HepG2 (cell line): ENCODE results near the gene NPDC1. TPM values are rescaled to one million over a fixed set of nuclear protein-coding genes. Genes with fewer than 3 reads are reported as not detected.

Source experiments
- ARNT ChIP-seq: fragments of 450-650 bp; IDR thresholded peaks from 2 replicates; pipeline ENCODE4 v1.6.1; 2017
- CENPT ChIP-seq: sonication (generic); formaldehyde crosslinking; IDR thresholded peaks from 2 replicates; pipeline ENCODE4 v1.8.0; 2022; ENCODE audit warnings: low read depth, mild to moderate bottlenecking, moderate library complexity, missing genetic modification reagents
- ELF3 ChIP-seq: IDR thresholded peaks from 2 replicates; pipeline ENCODE4 v1.6.1; 2016; ENCODE audit warnings: missing genetic modification reagents, missing compliant biosample characterization
- FOXA3 ChIP-seq: IDR thresholded peaks from 2 replicates; pipeline ENCODE4 v1.6.1; 2016; ENCODE audit warnings: missing genetic modification reagents, missing compliant biosample characterization
- HOXA5 ChIP-seq: sonication (generic); formaldehyde crosslinking; IDR thresholded peaks from 2 replicates; pipeline ENCODE4 v1.4.0; 2020; ENCODE audit warnings: missing genetic modification reagents
- MXI1 ChIP-seq: IDR thresholded peaks from 3 replicates; pipeline ENCODE4 v1.6.1; 2012; ENCODE audit warnings: low read depth, low read length, inconsistent platforms, borderline replicate concordance
- MZF1 ChIP-seq: sonication (generic); formaldehyde crosslinking; IDR thresholded peaks from 2 replicates; pipeline ENCODE4 v1.8.1; 2023; ENCODE audit warnings: mild to moderate bottlenecking, missing genetic modification reagents, borderline replicate concordance
- PHF20 ChIP-seq: sonication (generic); formaldehyde crosslinking; IDR thresholded peaks from 2 replicates; pipeline ENCODE4 v1.5.0; 2020; ENCODE audit warnings: mild to moderate bottlenecking, missing genetic modification reagents
- POLR2AphosphoS5 ChIP-seq: IDR thresholded peaks from 2 replicates; pipeline ENCODE4 v1.6.1; 2012; ENCODE audit warnings: low read depth, low read length
- RBFOX2 ChIP-seq: fragments of 200-400 bp; formaldehyde crosslinking; IDR thresholded peaks from 2 replicates; pipeline ENCODE4 v1.6.1; 2017; ENCODE audit warnings: low read depth, mild to moderate bottlenecking, low read length
- SAP130 ChIP-seq: IDR thresholded peaks from 2 replicates; pipeline ENCODE4 v1.6.1; 2016; ENCODE audit warnings: low read depth
- SCMH1 ChIP-seq: sonication (generic); formaldehyde crosslinking; IDR thresholded peaks from 2 replicates; pipeline ENCODE4 v1.9.0; 2021; ENCODE audit warnings: missing genetic modification reagents, mild to moderate bottlenecking, borderline replicate concordance
- SP5 ChIP-seq: IDR thresholded peaks from 2 replicates; pipeline ENCODE4 v1.6.1; 2016; ENCODE audit warnings: low read depth, borderline replicate concordance
- TBL1XR1 ChIP-seq: fragments of 150-350 bp; IDR thresholded peaks from 2 replicates; pipeline ENCODE4 v1.6.1; 2014; ENCODE audit warnings: borderline replicate concordance, low read length; ENCODE audit not compliant: partially characterized antibody
- TBX2 ChIP-seq: sonication (generic); formaldehyde crosslinking; IDR thresholded peaks from 2 replicates; pipeline ENCODE4 v1.5.0; 2020; ENCODE audit warnings: missing genetic modification reagents, mild to moderate bottlenecking, borderline replicate concordance
- ZNF326 ChIP-seq: sonication (generic); formaldehyde crosslinking; IDR thresholded peaks from 2 replicates; pipeline ENCODE4 v1.4.0; 2020; ENCODE audit warnings: missing genetic modification reagents, borderline replicate concordance
- ZNF367 ChIP-seq: sonication (generic); formaldehyde crosslinking; IDR thresholded peaks from 2 replicates; pipeline ENCODE4 v1.4.0; 2020; ENCODE audit warnings: missing genetic modification reagents, borderline replicate concordance
- ZNF883 ChIP-seq: sonication (generic); formaldehyde crosslinking; IDR thresholded peaks from 2 replicates; pipeline ENCODE4 v1.5.1; 2020; ENCODE audit warnings: mild to moderate bottlenecking, missing genetic modification reagents; ENCODE audit errors: not compliant biosample characterization
- ZSCAN12 ChIP-seq: sonication (generic); formaldehyde crosslinking; IDR thresholded peaks from 2 replicates; pipeline ENCODE4 v1.9.0; 2021; ENCODE audit warnings: mild to moderate bottlenecking, missing genetic modification reagents
- ZSCAN21 ChIP-seq: sonication (generic); formaldehyde crosslinking; IDR thresholded peaks from 2 replicates; pipeline ENCODE4 v1.8.0; 2022; ENCODE audit warnings: mild to moderate bottlenecking, missing genetic modification reagents, moderate library complexity, borderline replicate concordance
- polyA plus RNA-seq, 8 experiments: library from polyadenylated mRNA; depleted of rRNA in 3 of 8; stranded (reverse) in 7 of 8; unstranded in 1 of 8; fragments of >200 nt; fragmentation: Illumina TruSeq in 4 of 8; extraction: Trizol in 4 of 8; gene quantifications; 2 replicates each; pipeline versions ENCODE4 v1.2.1 to v1.2.3, GENCODE V29; 2011 to 2016; ENCODE audit warnings: low read depth in 4 of 8, missing spikeins in 1 of 8, mixed read lengths in 1 of 8; ENCODE audit not compliant: insufficient read depth in 1 of 8
- total RNA-seq, 5 experiments: library from RNA; depleted of rRNA; stranded (reverse); fragments of >200 nt; fragmentation: Illumina TruSeq; extraction: Trizol; gene quantifications; 2 replicates each; pipeline ENCODE4 v1.2.3, GENCODE V29; 2016; ENCODE audit warnings: low read depth in 1 of 5
- TF ChIP-seq, protein P1 (sequence below): sonication (generic); formaldehyde crosslinking; IDR thresholded peaks from 2 replicates; pipeline ENCODE4 v1.8.1; 2023; ENCODE audit warnings: mild to moderate bottlenecking, moderate library complexity, missing genetic modification reagents
- TF ChIP-seq, protein P2 (sequence below): sonication (generic); formaldehyde crosslinking; conservative IDR thresholded peaks from 2 replicates; pipeline ENCODE4 v1.4.0; 2020; ENCODE audit warnings: mild to moderate bottlenecking, missing genetic modification reagents, moderate library complexity
- TF ChIP-seq, protein P3 (sequence below): sonication (generic); formaldehyde crosslinking; IDR thresholded peaks from 2 replicates; pipeline ENCODE4 v1.8.1; 2022; ENCODE audit warnings: mild to moderate bottlenecking, missing genetic modification reagents
- TF ChIP-seq, protein P4 (sequence below): sonication (generic); formaldehyde crosslinking; IDR thresholded peaks from 2 replicates; pipeline ENCODE4 v1.5.0; 2020; ENCODE audit warnings: missing genetic modification reagents

The NPDC1 gene
- total and polyA plus RNA-seq, 2 of the 13 experiments (the other 11 are each of a cell fraction or from before 2014, with no cell fraction given) = 0.84 to 5.4 TPM

DNA sequence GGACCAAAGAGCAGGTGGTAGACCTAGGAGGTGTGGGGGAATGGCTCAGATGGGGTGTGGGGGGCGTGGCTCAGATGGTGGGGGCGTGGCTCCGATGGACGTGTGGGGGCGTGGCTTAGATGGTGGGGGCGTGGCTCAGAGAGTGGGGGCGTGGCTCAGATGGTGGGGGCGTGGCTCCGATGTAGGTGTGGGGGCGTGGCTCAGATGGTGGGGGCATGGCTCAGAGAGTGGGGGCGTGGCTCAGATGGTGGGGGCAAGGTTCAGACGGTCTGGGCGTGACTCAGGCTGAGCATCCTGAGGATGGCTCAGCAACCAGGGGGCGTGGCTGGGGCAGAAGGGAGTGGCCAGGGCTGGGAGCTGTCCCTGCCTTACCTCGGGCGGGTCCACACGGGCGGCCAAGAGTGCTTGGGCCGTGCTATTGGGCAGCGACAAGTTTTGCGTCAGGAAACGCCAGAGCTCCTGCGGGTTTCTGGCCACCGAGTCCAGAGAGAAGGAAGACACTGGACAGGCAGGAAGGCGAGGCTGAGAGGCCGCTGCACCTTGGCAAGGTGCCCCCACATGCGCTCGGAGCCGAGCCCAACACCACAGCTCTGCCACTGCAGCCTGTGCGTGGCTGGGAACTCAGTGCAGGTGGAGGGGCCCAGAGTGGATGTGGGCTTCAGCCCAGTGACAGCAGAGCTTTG is 23.9 kb downstream of the NPDC1 start (continued):
- TF ChIP-seq, protein P1, sequence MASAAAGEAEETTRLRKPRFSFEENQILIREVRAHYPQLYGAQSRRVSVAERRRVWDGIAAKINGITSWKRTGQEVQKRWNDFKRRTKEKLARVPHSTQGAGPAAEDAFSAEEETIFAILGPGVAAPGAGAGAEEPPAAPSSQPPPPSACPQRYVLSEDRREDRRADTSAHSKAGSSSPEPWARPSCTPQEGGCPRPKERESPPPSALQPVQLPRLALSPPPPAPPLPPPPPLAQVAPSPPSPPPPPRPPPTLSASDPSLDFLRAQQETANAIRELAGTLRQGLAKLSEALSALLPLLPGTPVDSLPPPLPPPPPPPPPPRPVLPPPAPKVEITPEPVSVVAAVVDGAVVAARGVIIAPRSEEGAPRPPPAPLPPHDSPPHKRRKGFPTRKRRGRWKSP = peak; percentile 43; the same call in 1 of the 2 replicates
- TF ChIP-seq, protein P2, sequence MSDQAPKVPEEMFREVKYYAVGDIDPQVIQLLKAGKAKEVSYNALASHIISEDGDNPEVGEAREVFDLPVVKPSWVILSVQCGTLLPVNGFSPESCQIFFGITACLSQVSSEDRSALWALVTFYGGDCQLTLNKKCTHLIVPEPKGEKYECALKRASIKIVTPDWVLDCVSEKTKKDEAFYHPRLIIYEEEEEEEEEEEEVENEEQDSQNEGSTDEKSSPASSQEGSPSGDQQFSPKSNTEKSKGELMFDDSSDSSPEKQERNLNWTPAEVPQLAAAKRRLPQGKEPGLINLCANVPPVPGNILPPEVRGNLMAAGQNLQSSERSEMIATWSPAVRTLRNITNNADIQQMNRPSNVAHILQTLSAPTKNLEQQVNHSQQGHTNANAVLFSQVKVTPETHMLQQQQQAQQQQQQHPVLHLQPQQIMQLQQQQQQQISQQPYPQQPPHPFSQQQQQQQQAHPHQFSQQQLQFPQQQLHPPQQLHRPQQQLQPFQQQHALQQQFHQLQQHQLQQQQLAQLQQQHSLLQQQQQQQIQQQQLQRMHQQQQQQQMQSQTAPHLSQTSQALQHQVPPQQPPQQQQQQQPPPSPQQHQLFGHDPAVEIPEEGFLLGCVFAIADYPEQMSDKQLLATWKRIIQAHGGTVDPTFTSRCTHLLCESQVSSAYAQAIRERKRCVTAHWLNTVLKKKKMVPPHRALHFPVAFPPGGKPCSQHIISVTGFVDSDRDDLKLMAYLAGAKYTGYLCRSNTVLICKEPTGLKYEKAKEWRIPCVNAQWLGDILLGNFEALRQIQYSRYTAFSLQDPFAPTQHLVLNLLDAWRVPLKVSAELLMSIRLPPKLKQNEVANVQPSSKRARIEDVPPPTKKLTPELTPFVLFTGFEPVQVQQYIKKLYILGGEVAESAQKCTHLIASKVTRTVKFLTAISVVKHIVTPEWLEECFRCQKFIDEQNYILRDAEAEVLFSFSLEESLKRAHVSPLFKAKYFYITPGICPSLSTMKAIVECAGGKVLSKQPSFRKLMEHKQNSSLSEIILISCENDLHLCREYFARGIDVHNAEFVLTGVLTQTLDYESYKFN (CRISPR knock-in tag) = peak; percentile 42; the same call in 1 of the 2 replicates
- TF ChIP-seq ZNF367 (CRISPR knock-in tag) (no peak), MXI1 (peak; percentile 82; the same call in 1 of the 3 replicates), CENPT (CRISPR knock-in tag) (no peak), SCMH1 (no peak), TBL1XR1 (no peak), FOXA3 (no peak), RBFOX2 (0 out of 2 replicates have a peak, but pooled peaks have one; percentile 30), ARNT (no peak), ELF3 (CRISPR knock-in tag) (peak; percentile 19; the same call in 1 of the 2 replicates), SP5 (CRISPR knock-in tag) (peak; percentile 71; the same call in 1 of the 2 replicates), SAP130 (CRISPR knock-in tag) (peak; percentile 72), ZNF326 (CRISPR knock-in tag) (no peak), HOXA5 (CRISPR knock-in tag) (no peak), TBX2 (CRISPR knock-in tag) (peak; percentile 49; the same call in 1 of the 2 replicates), PHF20 (CRISPR knock-in tag) (no peak), POLR2AphosphoS5 (no peak), MZF1 (CRISPR knock-in tag) (0 out of 2 replicates have a peak, but pooled peaks have one; percentile 38), ZSCAN21 (CRISPR knock-in tag) (0 out of 2 replicates have a peak, but pooled peaks have one; percentile 47), ZSCAN12 (CRISPR knock-in tag) (no peak), ZNF883 (CRISPR knock-in tag) (no peak)
- TF ChIP-seq, protein P3, sequence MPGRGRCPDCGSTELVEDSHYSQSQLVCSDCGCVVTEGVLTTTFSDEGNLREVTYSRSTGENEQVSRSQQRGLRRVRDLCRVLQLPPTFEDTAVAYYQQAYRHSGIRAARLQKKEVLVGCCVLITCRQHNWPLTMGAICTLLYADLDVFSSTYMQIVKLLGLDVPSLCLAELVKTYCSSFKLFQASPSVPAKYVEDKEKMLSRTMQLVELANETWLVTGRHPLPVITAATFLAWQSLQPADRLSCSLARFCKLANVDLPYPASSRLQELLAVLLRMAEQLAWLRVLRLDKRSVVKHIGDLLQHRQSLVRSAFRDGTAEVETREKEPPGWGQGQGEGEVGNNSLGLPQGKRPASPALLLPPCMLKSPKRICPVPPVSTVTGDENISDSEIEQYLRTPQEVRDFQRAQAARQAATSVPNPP = no peak
- TF ChIP-seq, protein P4, sequence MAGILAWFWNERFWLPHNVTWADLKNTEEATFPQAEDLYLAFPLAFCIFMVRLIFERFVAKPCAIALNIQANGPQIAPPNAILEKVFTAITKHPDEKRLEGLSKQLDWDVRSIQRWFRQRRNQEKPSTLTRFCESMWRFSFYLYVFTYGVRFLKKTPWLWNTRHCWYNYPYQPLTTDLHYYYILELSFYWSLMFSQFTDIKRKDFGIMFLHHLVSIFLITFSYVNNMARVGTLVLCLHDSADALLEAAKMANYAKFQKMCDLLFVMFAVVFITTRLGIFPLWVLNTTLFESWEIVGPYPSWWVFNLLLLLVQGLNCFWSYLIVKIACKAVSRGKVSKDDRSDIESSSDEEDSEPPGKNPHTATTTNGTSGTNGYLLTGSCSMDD (CRISPR knock-in tag) = no peak
